C4-2B (cell line): Measurements from ENCODE around the gene MTMR3.

Experiments
- H3K27ac ChIP-seq: fragments of 450-650 bp; 2 replicates; pipeline ENCODE4 v1.5.1; 2017
- ZFX ChIP-seq: fragments of 450-650 bp; IDR thresholded peaks from 2 replicates; pipeline ENCODE4 v1.6.1; 2017
- TF ChIP-seq, protein P1 (sequence below): fragments of 450-650 bp; conservative IDR thresholded peaks from 2 replicates; pipeline ENCODE4 v1.5.1; 2017; ENCODE audit warnings: mild to moderate bottlenecking

Gene MTMR3

GRCh38 chr22:29885610-29886009 is 2.6 kb downstream of the MTMR3 start:
- H3K27ac ChIP-seq, result no peak overlapping the region
- TF ChIP-seq, protein P1, sequence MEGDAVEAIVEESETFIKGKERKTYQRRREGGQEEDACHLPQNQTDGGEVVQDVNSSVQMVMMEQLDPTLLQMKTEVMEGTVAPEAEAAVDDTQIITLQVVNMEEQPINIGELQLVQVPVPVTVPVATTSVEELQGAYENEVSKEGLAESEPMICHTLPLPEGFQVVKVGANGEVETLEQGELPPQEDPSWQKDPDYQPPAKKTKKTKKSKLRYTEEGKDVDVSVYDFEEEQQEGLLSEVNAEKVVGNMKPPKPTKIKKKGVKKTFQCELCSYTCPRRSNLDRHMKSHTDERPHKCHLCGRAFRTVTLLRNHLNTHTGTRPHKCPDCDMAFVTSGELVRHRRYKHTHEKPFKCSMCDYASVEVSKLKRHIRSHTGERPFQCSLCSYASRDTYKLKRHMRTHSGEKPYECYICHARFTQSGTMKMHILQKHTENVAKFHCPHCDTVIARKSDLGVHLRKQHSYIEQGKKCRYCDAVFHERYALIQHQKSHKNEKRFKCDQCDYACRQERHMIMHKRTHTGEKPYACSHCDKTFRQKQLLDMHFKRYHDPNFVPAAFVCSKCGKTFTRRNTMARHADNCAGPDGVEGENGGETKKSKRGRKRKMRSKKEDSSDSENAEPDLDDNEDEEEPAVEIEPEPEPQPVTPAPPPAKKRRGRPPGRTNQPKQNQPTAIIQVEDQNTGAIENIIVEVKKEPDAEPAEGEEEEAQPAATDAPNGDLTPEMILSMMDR, result no peak
- TF ChIP-seq ZFX, result no peak

DNA sequence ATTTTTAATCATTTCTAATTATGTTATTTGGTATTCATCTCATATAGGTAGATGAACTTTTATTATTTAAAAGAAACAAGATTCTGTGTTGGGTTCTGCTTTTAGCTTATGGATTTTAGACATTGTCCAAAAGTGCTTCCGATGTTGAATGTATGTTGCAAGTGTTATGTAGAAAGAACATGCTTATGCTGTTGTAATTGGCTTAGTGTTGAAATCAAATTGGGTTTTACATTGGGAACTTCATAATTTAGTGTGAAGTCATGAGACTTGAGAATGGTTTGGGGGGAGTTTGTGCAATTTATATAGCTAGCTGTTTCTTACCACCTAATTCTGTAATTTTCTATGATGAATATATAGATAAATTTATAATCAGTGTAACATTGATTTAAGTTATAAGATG is 3.6 kb downstream of the MTMR3 start:
- H3K27ac ChIP-seq, result no peak overlapping the region
- TF ChIP-seq ZFX, result no peak
- TF ChIP-seq, protein P1, result no peak

DNA sequence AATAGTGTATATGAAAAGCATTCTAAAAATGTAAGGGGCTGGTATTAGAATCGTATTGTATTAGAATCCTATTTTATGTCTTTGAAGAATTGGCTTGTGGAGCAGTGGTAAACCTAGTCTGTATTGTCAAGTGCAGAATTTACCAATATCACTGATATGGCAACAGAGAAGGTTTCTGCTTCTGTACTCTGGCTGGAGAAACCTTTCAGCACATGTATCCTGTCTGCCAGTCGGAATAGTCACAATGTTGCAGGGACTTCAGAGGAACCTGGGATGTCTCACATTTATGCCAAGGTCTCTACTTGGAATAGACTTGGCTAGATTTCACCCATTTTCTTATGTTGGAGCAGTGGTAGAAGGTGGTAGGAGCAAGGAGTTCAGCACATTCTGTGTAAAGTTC is 4.4 kb downstream of the MTMR3 start:
- H3K27ac ChIP-seq, result no peak overlapping the region
- TF ChIP-seq, protein P1, result no peak
- TF ChIP-seq ZFX, result no peak

DNA sequence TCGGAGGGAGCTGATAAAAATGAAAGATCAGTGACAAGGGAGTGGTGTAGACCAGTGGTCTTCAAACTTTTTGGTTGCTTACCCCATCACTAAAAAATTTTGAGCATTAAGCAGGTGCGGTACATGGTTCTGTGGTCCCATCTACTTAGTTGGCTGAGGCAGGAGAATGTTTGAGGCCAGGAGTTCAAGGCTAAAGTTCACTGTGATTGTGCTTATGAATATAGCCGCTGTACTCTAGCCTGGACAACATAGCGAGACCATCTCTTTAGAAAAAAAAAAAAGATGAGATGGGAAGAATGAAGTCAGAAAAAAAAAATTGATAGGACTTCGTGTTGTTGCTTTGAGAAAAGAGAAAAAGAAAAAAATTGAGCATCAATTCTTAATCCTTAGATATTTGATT is 7.8 kb downstream of the MTMR3 start:
- TF ChIP-seq ZFX, result no peak
- TF ChIP-seq, protein P1, result no peak

DNA sequence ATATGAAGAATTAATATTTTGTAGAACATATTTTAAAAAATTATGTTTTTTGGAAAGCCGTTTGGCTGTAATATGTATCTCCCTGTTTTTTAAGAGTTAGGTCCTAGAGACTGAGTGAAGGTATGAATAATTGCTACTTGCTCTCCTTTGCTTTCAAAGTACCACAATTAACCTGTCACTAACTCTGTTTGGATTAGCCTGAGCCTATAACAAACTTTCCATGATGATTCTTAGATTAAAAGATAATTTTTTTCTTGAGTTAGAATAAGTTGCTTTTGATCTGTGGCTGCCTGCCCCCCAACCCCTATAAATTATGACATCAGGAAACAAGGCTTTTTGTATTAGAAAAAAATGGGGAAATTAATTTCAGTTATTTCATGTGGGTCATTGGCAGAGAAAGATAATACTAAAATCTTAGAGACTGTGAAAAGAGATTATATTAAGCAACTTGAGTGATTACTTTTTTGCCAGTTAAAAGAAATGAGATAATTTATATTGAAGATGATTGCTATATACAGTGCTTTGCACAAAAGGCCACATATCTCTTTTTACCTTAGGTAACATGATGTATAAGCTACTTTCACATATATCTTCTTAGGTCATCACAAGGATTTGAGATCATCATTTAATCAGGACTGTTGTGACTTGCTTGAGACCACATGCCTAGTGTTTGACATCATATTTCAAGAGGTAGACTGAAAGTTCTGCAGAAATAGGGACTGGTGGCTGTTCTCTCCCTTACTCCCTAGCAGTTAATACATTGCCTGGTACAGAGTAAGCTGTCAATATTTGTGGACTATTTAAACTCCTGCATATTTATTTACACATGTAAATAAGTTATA is 9.6 kb downstream of the MTMR3 start:
- TF ChIP-seq, protein P1, result no peak
- TF ChIP-seq ZFX, result no peak
- no peak overlapping the region for H3K27ac ChIP-seq

More for the DNA sequence above, 7.8 kb downstream of the MTMR3 start:
- no peak overlapping the region for H3K27ac ChIP-seq

- TF ChIP-seq, protein P1, result no peak
- no peak for TF ChIP-seq ZFX
Measured at GRCh38 chr22:29901354-29901753, 18.4 kb downstream of the MTMR3 start.

DNA sequence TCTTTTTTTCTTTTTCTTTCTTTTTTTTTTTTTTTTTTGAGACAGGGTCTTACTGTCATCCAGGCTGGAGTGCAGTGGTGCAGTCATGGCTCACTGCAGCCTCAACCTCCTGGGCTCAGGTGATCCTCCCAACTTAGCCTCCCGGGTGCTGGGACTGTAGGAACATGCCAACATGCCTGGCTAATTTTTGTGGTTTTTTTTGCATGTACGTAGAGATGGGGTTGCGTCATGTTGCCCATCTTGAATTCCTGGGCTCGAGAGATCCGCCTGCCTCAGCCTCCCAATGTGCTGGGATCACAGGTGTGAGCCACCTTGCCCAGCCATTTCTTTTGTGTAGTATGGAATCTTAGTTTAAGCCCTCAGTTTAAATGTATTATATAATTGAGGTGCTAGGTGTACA is 20.4 kb downstream of the MTMR3 start:
- H3K27ac ChIP-seq, result no peak overlapping the region
- no peak for TF ChIP-seq ZFX
- TF ChIP-seq, protein P1, result no peak

More at GRCh38 chr22:29901354-29901753, 18.4 kb downstream of the MTMR3 start:
- no peak overlapping the region for H3K27ac ChIP-seq
